ENCODE results near the gene CDKL2. TPM values are rescaled to one million over a fixed set of nuclear protein-coding genes. Genes with fewer than 3 reads are reported as not detected.
"Not testable (repeated sequence)": the region's sequence is repeated elsewhere in the genome, so short reads cannot be mapped to it uniquely, and the experiment has no call there.

CDKL2 gene
- total and polyA plus RNA-seq, 4 experiments from 2014 or later: 0.32 to 0.39 (median 0.36) TPM

- H3K27me3 Mint-ChIP-seq: no peaks in the 10 kb centered on the region
- no peaks in the 10 kb centered on the region for H3K9me3 ChIP-seq (ENCODE audit: control insufficient read depth in 1 of 2, low read length in 2 of 2)
- peak; percentile 81 to 85 (median 83) for DNase-seq
- CTCF ChIA-PET (ENCODE audit: partially characterized antibody): interaction anchor here (1.3 to 7.2 kb wide), 3 partner anchors 17 to 76 kb away, joined by 3 to 68 read pairs (median 10); partner anchors contain the start of gene USO1
- no peaks in the 10 kb centered on the region for H3K27me3 ChIP-seq (ENCODE audit: insufficient read depth, low read length)
- H3K4me3 Mint-ChIP-seq: peak overlapping the region; percentile 88 to 99 (median 98)
- H3K4me3 ChIP-seq (ENCODE audit: low read length in 2 of 2): peak overlapping the region; percentile 90 to 97
- POLR2A ChIA-PET (ENCODE audit: partially characterized antibody): interaction anchor here (1.2 to 8.9 kb wide), 11 partner anchors 11 to 318 kb away, joined by 4 to 163 read pairs (median 10); partner anchors contain the start of genes CDKL2, RCHY1, SDAD1 and THAP6
- H3K27ac ChIP-seq (ENCODE audit: low read depth, low read length): peak overlapping the region; percentile 97
- H3K27ac Mint-ChIP-seq: peak overlapping the region; percentile 97 to 100 (median 98)
- H3K4me1 ChIP-seq (ENCODE audit: insufficient read depth, low read length): peaks cover 53% of the 10 kb centered on the region
- H3K4me1 Mint-ChIP-seq: peaks cover 39 to 68% (median 49%) of the 10 kb centered on the region in 4 donors
- peaks cover 0 to 30% of the 10 kb centered on the region in 2 donors for H3K36me3 Mint-ChIP-seq
- no peaks in the 10 kb centered on the region for H3K36me3 ChIP-seq (ENCODE audit: insufficient read depth, low read length)
- intact Hi-C loops (cut with micrococcal nuclease): loop anchor here (1.0 to 10.0 kb wide), 6 partner anchors 18 to 1228 kb away; partner anchors contain the start of genes AREG, CDKL2, RCHY1 and THAP6
- no peaks in the 10 kb centered on the region for H3K9me3 Mint-ChIP-seq
These were observed 42.2 kb upstream of the CDKL2 start for GRCh38 chr4:75672461-75673026.

GRCh38 chr4:75671802-75672421 is 41.6 kb upstream of the CDKL2 start:
- Histone ChIP-seq H3K9me3 (ENCODE audit: control insufficient read depth in 1 of 2, low read length in 2 of 2) (no peaks in the 10 kb centered on the region), H3K36me3 (ENCODE audit: insufficient read depth, low read length) (no peaks in the 10 kb centered on the region), H3K4me1 (ENCODE audit: insufficient read depth, low read length) (peaks cover 59% of the 10 kb centered on the region), H3K27me3 (ENCODE audit: insufficient read depth, low read length) (no peaks in the 10 kb centered on the region), H3K27ac (ENCODE audit: low read depth, low read length) (peak overlapping the region; percentile 97), H3K4me3 (ENCODE audit: low read length in 2 of 2) (peak overlapping the region; percentile 90 to 97)
- Mint-ChIP-seq H3K4me1 (peaks cover 41 to 75% (median 54%) of the 10 kb centered on the region in 4 donors), H3K27me3 (no peaks in the 10 kb centered on the region), H3K27ac (peak overlapping the region; percentile 97 to 100 (median 98)), H3K4me3 (peak overlapping the region; percentile 88 to 99 (median 98)), H3K36me3 (peaks cover 0 to 32% of the 10 kb centered on the region in 2 donors), H3K9me3 (no peaks in the 10 kb centered on the region)
- CTCF ChIA-PET (ENCODE audit: partially characterized antibody): interaction anchor here (1.3 to 7.2 kb wide), 4 partner anchors 17 to 77 kb away, joined by 3 to 68 read pairs (median 7); partner anchors contain the start of gene USO1
- POLR2A ChIA-PET (ENCODE audit: partially characterized antibody): interaction anchor here (1.2 to 8.9 kb wide), 11 partner anchors 11 to 319 kb away, joined by 4 to 163 read pairs (median 10); partner anchors contain the start of genes CDKL2, RCHY1, SDAD1 and THAP6
- intact Hi-C loops (cut with micrococcal nuclease): loop anchor here (1.0 to 10.0 kb wide), 3 partner anchors 11 to 1227 kb away; partner anchors contain the start of gene AREG
- DNase-seq: no peak

- Mint-ChIP-seq H3K36me3 (peaks cover 0 to 39% of the 10 kb centered on the region in 2 donors), H3K27me3 (no peaks in the 10 kb centered on the region), H3K27ac (peak overlapping the region; percentile 1 to 67 (median 26)), H3K4me3 (peak overlapping the region; percentile 7 to 72 (median 54)), H3K4me1 (peaks cover 52 to 88% (median 70%) of the 10 kb centered on the region in 4 donors), H3K9me3 (no peaks in the 10 kb centered on the region)
- Histone ChIP-seq H3K4me3 (ENCODE audit: low read length in 2 of 2) (no peak overlapping the region), H3K36me3 (ENCODE audit: insufficient read depth, low read length) (no peaks in the 10 kb centered on the region), H3K27ac (ENCODE audit: low read depth, low read length) (no peak overlapping the region), H3K27me3 (ENCODE audit: insufficient read depth, low read length) (no peaks in the 10 kb centered on the region), H3K9me3 (ENCODE audit: control insufficient read depth in 1 of 2, low read length in 2 of 2) (no peaks in the 10 kb centered on the region), H3K4me1 (ENCODE audit: insufficient read depth, low read length) (peaks cover 81% of the 10 kb centered on the region)
- intact Hi-C loops (cut with micrococcal nuclease): no loop called here
- DNase-seq: no peak
- ChIA-PET POLR2A (ENCODE audit: partially characterized antibody) (interaction anchor here (0.7 to 8.9 kb wide), 5 partner anchors 14 to 154 kb away, joined by 3 to 163 read pairs (median 3); partner anchors contain the start of genes RCHY1, THAP6 and USO1), CTCF (ENCODE audit: partially characterized antibody) (interaction anchor here (1.3 to 7.2 kb wide), 4 partner anchors 9 to 55 kb away, joined by 3 to 68 read pairs (median 6); partner anchors contain the start of gene USO1)
These were observed 38.3 kb upstream of the CDKL2 start for GRCh38 chr4:75668596-75668995.

- H3K27ac ChIP-seq (ENCODE audit: low read depth, low read length); H3K27me3 ChIP-seq (ENCODE audit: insufficient read depth, low read length); H3K9me3 ChIP-seq (ENCODE audit: control insufficient read depth in 1 of 2, low read length in 2 of 2); intact Hi-C loops (cut with micrococcal nuclease); H3K27me3 Mint-ChIP-seq; H3K36me3 ChIP-seq (ENCODE audit: insufficient read depth, low read length); H3K9me3 Mint-ChIP-seq; H3K4me3 ChIP-seq (ENCODE audit: low read length in 2 of 2); DNase-seq: not testable (repeated sequence)
- Mint-ChIP-seq H3K36me3 (peaks cover under 1 to 33% of the 10 kb centered on the region in 2 donors), H3K4me3 (peak overlapping the region; percentile 43 to 72 (median 52)), H3K4me1 (peaks cover 52 to 83% (median 71%) of the 10 kb centered on the region in 4 donors), H3K27ac (peak overlapping the region in 6 of 7 donors; percentile 1 to 75 (median 30))
- POLR2A ChIA-PET (ENCODE audit: partially characterized antibody): interaction anchor here (1.1 to 8.9 kb wide), 2 partner anchors 21 to 56 kb away, joined by 3 to 163 read pairs; partner anchors contain the start of gene USO1
- CTCF ChIA-PET (ENCODE audit: partially characterized antibody): interaction anchor here (0.8 to 3.3 kb wide), 3 partner anchors 14 to 56 kb away, joined by 3 to 7 read pairs (median 5); partner anchors contain the start of genes CDKL2 and USO1
- peaks cover 82% of the 10 kb centered on the region for H3K4me1 ChIP-seq (ENCODE audit: insufficient read depth, low read length)
These were observed 37.3 kb upstream of the CDKL2 start for GRCh38 chr4:75667636-75668035.

- Mint-ChIP-seq H3K27me3 (no peaks in the 10 kb centered on the region), H3K4me3 (peak overlapping the region; percentile 42 to 79 (median 64)), H3K9me3 (no peaks in the 10 kb centered on the region), H3K36me3 (peaks cover 6 to 31% of the 10 kb centered on the region in 2 donors), H3K4me1 (peaks cover 52 to 84% (median 68%) of the 10 kb centered on the region in 4 donors), H3K27ac (peak overlapping the region in 5 of 7 donors; percentile 1 to 54 (median 37))
- Histone ChIP-seq H3K4me3 (ENCODE audit: low read length in 2 of 2) (no peak overlapping the region), H3K36me3 (ENCODE audit: insufficient read depth, low read length) (no peaks in the 10 kb centered on the region), H3K9me3 (ENCODE audit: control insufficient read depth in 1 of 2, low read length in 2 of 2) (no peaks in the 10 kb centered on the region), H3K4me1 (ENCODE audit: insufficient read depth, low read length) (peaks cover 84% of the 10 kb centered on the region), H3K27me3 (ENCODE audit: insufficient read depth, low read length) (no peaks in the 10 kb centered on the region), H3K27ac (ENCODE audit: low read depth, low read length) (peak overlapping the region; percentile 12)
- ChIA-PET CTCF (ENCODE audit: partially characterized antibody) (interaction anchor here (3.3 kb wide), 1 partner anchor 12 kb away, joined by 7 read pairs; no protein-coding TSS in a partner anchor), POLR2A (ENCODE audit: partially characterized antibody) (interaction anchor here (0.6 kb wide), 1 partner anchor 42 kb away, joined by 3 read pairs; no protein-coding TSS in a partner anchor)
- intact Hi-C loops (cut with micrococcal nuclease): no loop called here
- no peak for DNase-seq
These were observed 36.0 kb upstream of the CDKL2 start for GRCh38 chr4:75666299-75666698.

GRCh38 chr4:75664604-75665003 is 34.3 kb upstream of the CDKL2 start:
- H3K27me3 Mint-ChIP-seq; H3K4me3 ChIP-seq (ENCODE audit: low read length in 2 of 2); H3K4me3 Mint-ChIP-seq; intact Hi-C loops (cut with micrococcal nuclease); DNase-seq; H3K36me3 ChIP-seq (ENCODE audit: insufficient read depth, low read length); H3K9me3 ChIP-seq (ENCODE audit: control insufficient read depth in 1 of 2, low read length in 2 of 2); H3K27me3 ChIP-seq (ENCODE audit: insufficient read depth, low read length); H3K9me3 Mint-ChIP-seq; H3K27ac ChIP-seq (ENCODE audit: low read depth, low read length): not testable (repeated sequence)
- CTCF ChIA-PET (ENCODE audit: partially characterized antibody): interaction anchor here (1.3 to 1.5 kb wide), 2 partner anchors 59 to 60 kb away, joined by 4 read pairs; partner anchors contain the start of gene USO1
- Mint-ChIP-seq H3K36me3 (peaks cover 12 to 43% of the 10 kb centered on the region in 2 donors), H3K4me1 (peaks cover 53 to 78% (median 66%) of the 10 kb centered on the region in 4 donors), H3K27ac (peak overlapping the region in 5 of 7 donors; percentile 1 to 57 (median 23))
- H3K4me1 ChIP-seq (ENCODE audit: insufficient read depth, low read length): peaks cover 77% of the 10 kb centered on the region
- POLR2A ChIA-PET (ENCODE audit: partially characterized antibody): interaction anchor here (0.7 kb wide), 1 partner anchor 59 kb away, joined by 3 read pairs; the partner anchor contains the start of gene USO1

Measured in CD4-positive, alpha-beta memory T cell (primary cell).